Esophagus mucosa (tissue), 1 donor: ENCODE data around the gene NXPH3. TPM values are rescaled to one million over a fixed set of nuclear protein-coding genes. Genes with fewer than 3 reads are reported as not detected.
A peak's percentile ranks its signal among the peaks of the same experiment; 100 is the strongest.
"Not testable (repeated sequence)": the region's sequence is repeated elsewhere in the genome, so short reads cannot be mapped to it uniquely, and the experiment has no call there.

Experiments used
- ATAC-seq: fragments of 200-7000 bp; cut with Tn5 transposase; one replicate; pipeline ENCODE4 v1.9.1; 2020
- total RNA-seq: library from RNA; stranded (reverse); gene quantifications from one replicate; pipeline ENCODE4 v1.2.4, GENCODE V29; 2023
- donor health status: DM: yes; HTN: yes; CAD: no.

NXPH3 gene
- total RNA-seq, result 0.16 TPM

DNA sequence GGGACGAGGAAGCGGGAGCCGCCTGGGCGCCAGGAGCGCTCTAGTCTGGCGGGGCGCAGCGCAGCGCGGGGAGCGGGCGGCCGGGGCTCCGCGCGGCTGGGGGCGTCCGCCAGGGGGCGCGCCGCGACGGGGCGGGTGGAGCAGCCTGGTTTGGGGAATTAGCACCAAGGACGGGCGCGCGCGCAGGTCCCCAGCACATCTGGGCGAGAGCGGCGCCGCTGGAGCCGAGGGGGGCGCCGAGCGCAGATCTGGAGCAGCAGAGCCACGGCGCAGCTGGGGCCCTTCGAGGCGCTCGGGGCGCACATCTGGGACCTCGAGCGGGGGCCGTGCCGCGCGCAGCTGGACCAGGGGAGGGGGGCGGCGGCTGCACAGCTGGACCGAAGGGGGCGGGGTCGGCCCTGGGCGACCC, at the start of gene NXPH3:
TSS of gene NXPH3 (plus strand) at position 193 of the 409 bp plus-strand sequence. CDS start 349 bp downstream, outside the sequence.
- ATAC-seq, result peak; percentile 71

- ATAC-seq, result no peak
Observed at GRCh38 chr17:49527927-49528651, 47.6 kb upstream of the NXPH3 start.

DNA sequence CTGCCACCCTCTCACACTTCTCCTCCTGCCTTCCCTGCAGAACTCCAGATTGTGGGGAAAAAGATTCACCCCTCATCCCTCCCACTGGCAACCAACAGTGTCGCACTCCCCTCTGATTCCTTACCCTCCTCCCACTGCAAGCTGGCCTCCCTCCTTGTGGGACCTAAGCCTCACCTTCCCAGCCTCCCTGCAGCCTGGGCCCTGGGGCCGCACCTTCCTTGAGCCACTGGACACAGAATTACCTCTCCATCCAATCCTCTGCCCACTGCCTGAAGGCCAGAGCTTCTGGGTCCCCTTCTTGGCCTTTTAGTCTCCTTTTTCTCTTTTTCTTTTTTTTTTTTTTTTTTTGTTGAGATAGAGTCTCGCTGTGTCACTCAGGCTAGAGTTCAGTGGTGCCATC, 46.7 kb upstream of the NXPH3 start:
- no peak for ATAC-seq

GRCh38 chr17:49530118-49530517, 45.6 kb upstream of the NXPH3 start:
- ATAC-seq, result no peak

- ATAC-seq, result no peak
Observed at GRCh38 chr17:49543860-49544259, 31.8 kb upstream of the NXPH3 start.

GRCh38 chr17:49545007-49545660, 30.5 kb upstream of the NXPH3 start:
- no peak for ATAC-seq

DNA sequence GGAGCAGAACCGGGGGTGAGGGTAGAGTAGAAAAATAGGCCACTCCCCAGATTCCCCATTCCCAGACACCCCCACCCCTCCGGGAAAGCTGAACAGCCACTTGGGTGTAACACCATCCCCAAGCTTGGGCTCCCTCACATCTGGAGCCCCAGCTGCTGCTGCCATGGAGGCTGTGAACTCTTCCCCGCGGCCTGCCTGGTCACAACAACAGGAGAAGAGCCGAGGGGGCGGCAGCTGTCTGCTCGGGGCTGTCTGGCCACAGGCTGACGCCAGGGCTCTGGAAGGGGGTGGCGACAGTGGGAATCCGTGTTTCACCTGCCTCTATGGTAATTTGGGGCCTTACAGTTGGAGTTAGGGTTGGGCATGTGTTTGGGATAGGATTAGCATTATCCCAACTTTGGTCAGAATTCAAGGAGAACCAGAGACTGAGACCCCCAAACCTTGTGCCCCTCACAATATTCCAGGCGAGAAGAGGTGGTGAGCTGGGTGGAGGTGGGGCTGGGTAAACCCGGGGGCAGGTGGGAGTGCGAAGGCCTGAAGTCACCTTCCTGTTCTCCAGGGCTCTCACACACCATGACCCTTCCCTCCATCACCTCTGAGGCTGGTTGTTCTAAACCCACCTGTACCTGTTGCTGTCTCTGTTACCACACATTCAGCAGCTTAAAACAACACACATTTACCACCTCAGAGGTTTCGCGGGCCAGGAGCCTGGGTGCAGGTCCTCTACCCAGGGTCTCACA, 29.7 kb upstream of the NXPH3 start:
- no peak for ATAC-seq

GRCh38 chr17:49546546-49547535, 28.8 kb upstream of the NXPH3 start:
- ATAC-seq, result no peak

GRCh38 chr17:49547566-49547965, 28.1 kb upstream of the NXPH3 start:
- no peak for ATAC-seq

GRCh38 chr17:49548051-49548505, 27.6 kb upstream of the NXPH3 start:
- no peak for ATAC-seq

DNA sequence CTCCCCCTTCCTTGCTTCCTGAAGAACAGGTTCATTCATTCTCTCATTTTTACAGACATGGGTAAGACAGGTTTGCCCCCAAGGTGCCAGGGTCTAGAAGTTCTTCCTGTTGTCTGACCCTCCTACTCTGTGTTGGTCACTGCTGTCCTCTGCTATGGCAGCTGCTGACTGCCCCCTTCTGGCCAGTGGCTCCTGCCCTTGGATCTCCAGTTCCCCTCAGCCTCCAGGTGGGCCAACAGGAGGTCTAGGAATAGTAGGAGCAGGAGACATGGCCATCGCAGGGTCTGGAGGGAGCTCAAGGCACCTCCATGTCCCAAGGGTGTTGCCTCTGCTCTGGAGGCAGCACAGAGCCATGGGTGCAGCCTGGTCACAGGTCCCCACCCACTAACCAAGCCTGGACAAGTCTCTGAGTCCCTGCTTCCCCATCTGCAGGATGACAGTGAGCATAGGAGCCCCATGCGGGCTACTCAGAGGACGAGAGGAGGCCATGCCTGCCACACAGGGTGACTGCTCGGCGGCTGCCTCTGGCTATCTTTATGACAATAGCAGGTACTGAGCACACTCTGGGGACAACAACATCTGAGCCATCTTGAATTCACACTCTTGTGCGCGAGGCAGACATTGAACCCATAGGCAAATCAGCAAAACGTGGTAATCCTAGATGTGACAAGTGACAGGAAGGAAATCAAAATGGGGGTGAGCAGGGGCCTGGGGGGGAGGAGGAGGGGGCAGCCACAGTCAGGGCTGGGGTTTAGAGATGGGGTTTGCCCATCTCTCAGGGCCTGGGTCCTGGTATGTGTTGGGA, 27.0 kb upstream of the NXPH3 start:
- peak; percentile 85 for ATAC-seq

- no peak for ATAC-seq
Observed at GRCh38 chr17:49549311-49549605, 26.4 kb upstream of the NXPH3 start.

- ATAC-seq, result no peak
Observed at GRCh38 chr17:49549691-49550678, 25.7 kb upstream of the NXPH3 start.

DNA sequence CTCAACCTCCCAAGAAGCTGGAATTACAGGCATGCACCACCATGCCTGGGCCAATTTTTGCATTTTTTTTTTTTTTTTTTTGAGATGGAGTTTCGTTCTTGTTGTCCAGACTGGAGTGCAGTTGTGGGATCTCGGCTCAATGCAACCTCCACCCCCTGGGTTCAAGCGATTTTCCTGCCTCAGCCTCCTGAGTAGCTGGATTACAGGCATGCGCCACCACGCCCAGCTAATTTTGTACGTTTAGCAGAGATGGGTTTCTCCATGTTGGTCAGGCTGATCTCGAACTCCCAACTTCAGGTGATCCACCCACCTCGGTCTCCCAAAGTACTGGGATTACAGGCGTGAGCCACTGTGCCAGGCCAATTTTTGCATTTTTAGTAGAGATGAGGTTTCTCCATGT, 24.9 kb upstream of the NXPH3 start:
- ATAC-seq, result not testable (repeated sequence)

DNA sequence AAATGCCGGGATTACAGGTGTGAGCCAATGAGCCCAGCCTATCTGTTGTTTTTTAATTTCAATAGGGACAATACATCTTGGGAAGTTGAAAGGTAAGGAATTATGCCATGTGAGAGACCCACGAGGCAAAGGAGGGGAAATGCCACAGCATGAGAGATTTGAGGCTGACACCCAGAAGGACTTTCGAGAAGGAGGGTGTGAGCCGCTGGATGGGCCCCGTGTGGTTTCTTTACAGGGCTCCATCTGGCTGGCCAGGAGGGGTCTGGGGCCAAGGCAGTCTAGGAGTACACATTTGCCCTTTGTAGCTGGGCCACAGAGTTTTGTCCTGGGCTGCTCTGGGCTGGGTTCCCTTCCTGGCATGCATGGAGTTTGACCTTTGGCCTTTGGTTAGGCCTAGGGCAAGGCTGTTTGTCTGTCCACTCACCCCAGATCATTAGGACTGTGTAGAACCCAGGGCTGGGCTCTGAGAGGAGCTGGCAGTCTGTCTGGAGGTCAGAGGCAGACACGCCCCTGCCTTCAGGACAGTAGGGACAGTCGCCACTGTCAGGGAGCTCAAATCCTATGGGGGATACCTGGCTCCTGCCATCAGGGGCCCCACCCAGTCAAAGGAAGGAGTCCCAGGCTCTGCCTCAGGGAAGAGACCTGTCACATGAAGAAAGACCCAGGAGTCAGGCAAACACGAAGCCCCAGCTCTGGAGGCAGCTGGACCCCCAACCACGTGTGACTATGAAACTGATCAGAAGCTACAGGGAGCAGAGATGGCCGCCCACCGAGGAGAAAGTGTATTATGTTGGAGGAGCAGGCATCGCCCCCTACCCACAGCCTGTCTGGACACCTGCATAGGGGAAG, 24.2 kb upstream of the NXPH3 start:
- no peak for ATAC-seq

GRCh38 chr17:49552070-49552751, 23.5 kb upstream of the NXPH3 start:
- peak; percentile 83 for ATAC-seq

- ATAC-seq, result no peak
Observed at GRCh38 chr17:49553676-49554335, 21.9 kb upstream of the NXPH3 start.
